Neural cell (in vitro differentiated cells): ENCODE measurements around the gene CDKN1B. TPM values are rescaled to one million over a fixed set of nuclear protein-coding genes. Genes with fewer than 3 reads are reported as not detected.

Experiments
- H2AFZ ChIP-seq: fragments of 200-600, 300-800 bp; sonication (generic), shearing (Covaris generic); 2 replicates; pipeline ENCODE4 v1.6.0; 2014; ENCODE audit warnings: low read depth, mild to moderate bottlenecking, antibody characterized with exemption, low read length, moderate library complexity
- H3F3A ChIP-seq: fragments of 200-600 bp; shearing (Covaris generic); 2 replicates; pipeline ENCODE4 v1.6.1; 2016; ENCODE audit warnings: mild to moderate bottlenecking, moderate library complexity, mixed read lengths, antibody characterized with exemption, low read length; ENCODE audit not compliant: insufficient read depth, poor library complexity, severe bottlenecking
- H3K27ac ChIP-seq: fragments of 200-600, 300-800 bp; sonication (generic), shearing (Covaris generic); 2 replicates; pipeline ENCODE4 v1.5.1; 2014; ENCODE audit warnings: mild to moderate bottlenecking, low read length, moderate library complexity
- H3K27me3 ChIP-seq: fragments of 300-800, 200-600 bp; sonication (generic), shearing (Covaris generic); 2 replicates; pipeline ENCODE4 v1.6.0; 2014; ENCODE audit warnings: mild to moderate bottlenecking, low read depth, low read length, moderate library complexity; ENCODE audit not compliant: insufficient read depth
- H3K36me3 ChIP-seq: fragments of 300-800, 200-600 bp; sonication (generic), shearing (Covaris generic); 2 replicates; pipeline ENCODE4 v1.5.1; 2014; ENCODE audit warnings: mild to moderate bottlenecking, antibody characterized with exemption, low read length, moderate library complexity; ENCODE audit not compliant: insufficient read depth
- H3K4me2 ChIP-seq: fragments of 300-800, 200-600 bp; sonication (generic), shearing (Covaris generic); 2 replicates; pipeline ENCODE4 v1.6.0; 2014; ENCODE audit warnings: mild to moderate bottlenecking, low read length
- H3K4me3 ChIP-seq: fragments of 300-800, 200-600 bp; sonication (generic), shearing (Covaris generic); 2 replicates; pipeline ENCODE4 v1.5.1; 2014; ENCODE audit warnings: mild to moderate bottlenecking, low read length, moderate library complexity
- H3K79me2 ChIP-seq: fragments of 200-600 bp; shearing (Covaris generic); replicated peaks from 2 replicates; pipeline ENCODE4 v1.6.0; 2014; ENCODE audit warnings: mild to moderate bottlenecking, low read length, moderate library complexity; ENCODE audit not compliant: insufficient read depth
- H3K9ac ChIP-seq: fragments of 300-800, 200-600 bp; sonication (generic), shearing (Covaris generic); 2 replicates; pipeline ENCODE4 v1.6.1; 2016; ENCODE audit warnings: mild to moderate bottlenecking, low read length, mixed read lengths
- H3K9me2 ChIP-seq: fragments of 200-600 bp; shearing (Covaris generic); 2 replicates; pipeline ENCODE4 v1.6.1; 2016; ENCODE audit warnings: mild to moderate bottlenecking, low read length, mixed read lengths; ENCODE audit not compliant: insufficient read depth
- H3K9me3 ChIP-seq: fragments of 200-600, 300-800 bp; sonication (generic), shearing (Covaris generic); 2 replicates; pipeline ENCODE4 v1.6.1; 2016; ENCODE audit warnings: mild to moderate bottlenecking, mixed run types, low read length, moderate library complexity, mixed read lengths
- H4K20me1 ChIP-seq: fragments of 200-600 bp; shearing (Covaris generic); 2 replicates; pipeline ENCODE4 v1.6.1; 2016; ENCODE audit warnings: mild to moderate bottlenecking, mixed run types; ENCODE audit not compliant: insufficient read depth
- EP300 ChIP-seq: fragments of 450-650 bp; conservative IDR thresholded peaks from 2 replicates; pipeline ENCODE4 v1.6.1; 2014; ENCODE audit warnings: antibody characterized with exemption, mild to moderate bottlenecking, moderate library complexity; ENCODE audit not compliant: poor library complexity, severe bottlenecking
- EZH2 ChIP-seq: fragments of 200-600, 300-800 bp; shearing (Covaris generic), sonication (generic); IDR thresholded peaks from 2 replicates; pipeline ENCODE4 v1.6.1; 2014; ENCODE audit warnings: antibody characterized with exemption, low read length, borderline replicate concordance, mild to moderate bottlenecking; ENCODE audit not compliant: insufficient read depth, poor library complexity, severe bottlenecking
- MXI1 ChIP-seq: fragments of 450-650 bp; conservative IDR thresholded peaks from 2 replicates; pipeline ENCODE4 v1.6.1; 2014; ENCODE audit warnings: antibody characterized with exemption, mild to moderate bottlenecking; ENCODE audit not compliant: poor library complexity, severe bottlenecking
- POLR2AphosphoS5 ChIP-seq: IDR thresholded peaks from 2 replicates; pipeline ENCODE4 v1.6.1; 2012
- RAD21 ChIP-seq: fragments of 450-650 bp; conservative IDR thresholded peaks from 2 replicates; pipeline ENCODE4 v1.6.1; 2014; ENCODE audit warnings: antibody characterized with exemption, mild to moderate bottlenecking, moderate library complexity
- SMC3 ChIP-seq: fragments of 450-650 bp; conservative IDR thresholded peaks from 2 replicates; pipeline ENCODE4 v1.6.1; 2014; ENCODE audit warnings: antibody characterized with exemption, mild to moderate bottlenecking, moderate library complexity; ENCODE audit not compliant: poor library complexity
- TAF1 ChIP-seq: IDR thresholded peaks from 2 replicates; pipeline ENCODE4 v1.6.1; 2012; ENCODE audit warnings: low read depth
- polyA plus RNA-seq: library from polyadenylated mRNA; depleted of rRNA; stranded (reverse); fragments of >200 nt; gene quantifications from 2 replicates; pipeline ENCODE4 v1.2.3, GENCODE V29; 2014
- TF ChIP-seq, protein P1 (sequence below): fragments of 450-650 bp; IDR thresholded peaks from 2 replicates; pipeline ENCODE4 v1.5.1; 2014; ENCODE audit warnings: antibody characterized with exemption, mild to moderate bottlenecking, moderate library complexity; ENCODE audit not compliant: poor library complexity, severe bottlenecking

Gene CDKN1B
- polyA plus RNA-seq, 1 donor from 2014 or later = 107 TPM

DNA sequence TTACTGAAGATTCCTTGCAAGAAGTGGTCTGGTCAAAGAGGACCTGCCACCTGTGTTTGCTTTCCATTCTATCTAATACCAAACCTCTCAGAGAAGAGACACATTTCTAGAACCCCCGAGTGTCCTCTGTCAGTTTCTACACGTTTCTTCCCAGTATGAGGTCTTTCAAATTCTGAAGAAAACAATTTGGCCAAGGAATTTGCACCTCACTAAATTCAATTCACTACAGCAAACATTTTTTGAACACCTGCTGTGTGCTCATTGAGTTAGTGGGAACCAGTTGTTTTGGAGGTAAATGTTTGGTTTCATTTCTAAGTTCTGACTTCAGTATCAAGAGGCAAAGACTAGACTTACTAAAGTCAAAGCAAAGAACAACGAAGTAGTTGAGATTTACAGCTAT, 40.6 kb upstream of the CDKN1B start:
- H3K27ac ChIP-seq = no peak overlapping the region
- no peaks in the 10 kb centered on the region for H3K9me2 ChIP-seq
- H3F3A ChIP-seq = no peaks in the 10 kb centered on the region
- TF ChIP-seq EP300 (no peak), TAF1 (no peak)
- H3K4me2 ChIP-seq = no peak overlapping the region
- H3K9ac ChIP-seq = no peak overlapping the region
- H3K4me3 ChIP-seq = no peak overlapping the region
- peaks cover 6% of the 10 kb centered on the region for H4K20me1 ChIP-seq
- no peaks in the 10 kb centered on the region for H3K9me3 ChIP-seq
- H2AFZ ChIP-seq = no peak overlapping the region
- H3K79me2 ChIP-seq = peaks cover 79% of the 10 kb centered on the region
- H3K27me3 ChIP-seq = no peaks in the 10 kb centered on the region
- H3K36me3 ChIP-seq = no peaks in the 10 kb centered on the region

DNA sequence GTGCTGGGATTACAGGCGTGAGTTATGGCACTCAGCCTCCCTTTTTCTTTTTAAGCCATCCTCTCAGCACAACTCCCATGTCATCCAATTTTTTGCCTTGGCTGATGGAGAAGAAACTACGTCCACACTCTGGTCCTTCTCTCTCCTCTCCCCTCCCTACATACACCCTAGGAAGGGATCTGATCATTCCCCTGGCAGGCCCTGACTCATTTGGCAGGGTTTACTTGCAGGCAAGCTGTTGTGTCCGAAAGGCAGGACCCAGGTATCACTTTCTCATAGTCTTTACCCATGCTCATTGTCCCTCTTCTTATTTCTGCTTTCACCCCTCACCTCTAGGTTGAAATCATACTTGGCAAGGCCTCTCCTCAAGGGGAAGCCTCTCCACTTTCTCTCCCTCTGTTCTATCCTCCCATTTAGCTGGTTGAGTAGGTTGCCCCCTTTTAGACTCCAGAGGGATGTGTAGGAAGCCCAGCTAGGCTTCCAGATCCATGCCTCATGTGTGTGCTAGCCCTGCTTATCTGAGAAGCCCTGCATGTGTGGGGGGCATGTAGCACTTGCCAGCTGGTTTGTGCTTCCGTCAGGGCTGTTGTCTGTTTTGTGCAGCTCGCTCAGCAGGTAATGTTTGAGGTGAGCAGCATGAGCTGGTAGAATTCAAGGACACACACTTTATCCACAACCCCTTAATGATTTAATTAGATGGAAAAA, 36.0 kb upstream of the CDKN1B start:
- Histone ChIP-seq H2AFZ (no peak overlapping the region), H3K36me3 (no peaks in the 10 kb centered on the region), H3K4me2 (peak overlapping the region; percentile 92), H3K79me2 (peaks cover 68% of the 10 kb centered on the region), H3K9me3 (no peaks in the 10 kb centered on the region), H3K4me3 (peak overlapping the region; percentile 81), H3K9me2 (no peaks in the 10 kb centered on the region), H3K27me3 (no peaks in the 10 kb centered on the region), H4K20me1 (no peaks in the 10 kb centered on the region), H3K27ac (no peak overlapping the region), H3F3A (peaks cover 9% of the 10 kb centered on the region), H3K9ac (no peak overlapping the region)
- no peak for TF ChIP-seq TAF1
- TF ChIP-seq EZH2 = no peak
- TF ChIP-seq MXI1 = no peak
- TF ChIP-seq, protein P1, sequence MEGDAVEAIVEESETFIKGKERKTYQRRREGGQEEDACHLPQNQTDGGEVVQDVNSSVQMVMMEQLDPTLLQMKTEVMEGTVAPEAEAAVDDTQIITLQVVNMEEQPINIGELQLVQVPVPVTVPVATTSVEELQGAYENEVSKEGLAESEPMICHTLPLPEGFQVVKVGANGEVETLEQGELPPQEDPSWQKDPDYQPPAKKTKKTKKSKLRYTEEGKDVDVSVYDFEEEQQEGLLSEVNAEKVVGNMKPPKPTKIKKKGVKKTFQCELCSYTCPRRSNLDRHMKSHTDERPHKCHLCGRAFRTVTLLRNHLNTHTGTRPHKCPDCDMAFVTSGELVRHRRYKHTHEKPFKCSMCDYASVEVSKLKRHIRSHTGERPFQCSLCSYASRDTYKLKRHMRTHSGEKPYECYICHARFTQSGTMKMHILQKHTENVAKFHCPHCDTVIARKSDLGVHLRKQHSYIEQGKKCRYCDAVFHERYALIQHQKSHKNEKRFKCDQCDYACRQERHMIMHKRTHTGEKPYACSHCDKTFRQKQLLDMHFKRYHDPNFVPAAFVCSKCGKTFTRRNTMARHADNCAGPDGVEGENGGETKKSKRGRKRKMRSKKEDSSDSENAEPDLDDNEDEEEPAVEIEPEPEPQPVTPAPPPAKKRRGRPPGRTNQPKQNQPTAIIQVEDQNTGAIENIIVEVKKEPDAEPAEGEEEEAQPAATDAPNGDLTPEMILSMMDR = no peak
- TF ChIP-seq SMC3 = no peak

DNA sequence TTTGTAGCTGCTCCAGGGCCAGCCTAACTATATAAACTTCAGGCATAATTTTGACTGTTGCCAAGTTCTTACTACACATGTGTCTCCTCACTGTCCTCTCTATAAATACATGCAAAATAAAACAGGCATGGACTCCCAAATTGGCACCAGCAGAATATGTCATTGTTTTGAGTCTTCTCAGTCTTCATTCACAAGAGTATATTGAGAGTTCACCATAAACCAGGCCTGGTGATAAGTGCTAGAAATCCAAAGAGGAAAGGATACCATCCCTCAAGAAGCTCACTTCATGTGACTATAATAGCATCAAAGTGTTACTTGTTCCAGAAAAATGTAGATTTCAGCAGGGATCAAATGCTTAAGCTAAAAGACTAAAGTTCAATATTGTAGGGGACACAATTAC, 34.9 kb upstream of the CDKN1B start:
- H3K27me3 ChIP-seq = no peaks in the 10 kb centered on the region
- H3K9ac ChIP-seq = peak overlapping the region; percentile 99
- H3K9me3 ChIP-seq = no peaks in the 10 kb centered on the region
- peak overlapping the region; percentile 81 for H3K4me3 ChIP-seq
- no peaks in the 10 kb centered on the region for H3K9me2 ChIP-seq
- H3K79me2 ChIP-seq = peaks cover 60% of the 10 kb centered on the region
- H3K4me2 ChIP-seq = peak overlapping the region; percentile 92
- peak overlapping the region; percentile 18 for H3K27ac ChIP-seq
- peaks cover 11% of the 10 kb centered on the region for H3F3A ChIP-seq
- H2AFZ ChIP-seq = no peak overlapping the region
- H3K36me3 ChIP-seq = no peaks in the 10 kb centered on the region
- H4K20me1 ChIP-seq = no peaks in the 10 kb centered on the region
- TF ChIP-seq RAD21 = no peak
- no peak for TF ChIP-seq POLR2AphosphoS5
- no peak for TF ChIP-seq EP300
- TF ChIP-seq EZH2 = no peak
- TF ChIP-seq TAF1 = no peak
- TF ChIP-seq, protein P1 = no peak
- no peak for TF ChIP-seq SMC3
- TF ChIP-seq MXI1 = no peak
